Calu3 (cell line): Measurements from ENCODE around the gene SMPD2. TPM values are rescaled to one million over a fixed set of nuclear protein-coding genes. Genes with fewer than 3 reads are reported as not detected.

Experiments
- BruUV-seq: library from RNA; stranded (reverse); fragments of 400-500 nt; replicated peaks from 2 replicates; lab custom pipeline; 2021; lab: Mats Ljungman, UMichigan
- CTCF ChIA-PET: fragments of 300-600 bp; sonication (Branson Sonifier 250); formaldehyde crosslinking; loops from one replicate; lab custom pipeline; 2022; ENCODE audit warnings: antibody characterized with exemption; lab: Charles Lee
- DNase-seq: peaks from one replicate; pipeline ENCODE4 v3.0.0; 2022
- H3K27ac Mint-ChIP-seq: one replicate; pipeline ENCODE4 v1.8.0; 2022; ENCODE audit warnings: mixed read lengths; ENCODE audit not compliant: unreplicated experiment
- H3K27me3 Mint-ChIP-seq: one replicate; pipeline ENCODE4 v1.8.0; 2022; ENCODE audit warnings: mixed read lengths; ENCODE audit not compliant: unreplicated experiment
- H3K36me3 Mint-ChIP-seq: one replicate; pipeline ENCODE4 v1.8.0; 2022; ENCODE audit warnings: mild to moderate bottlenecking, moderate library complexity, mixed read lengths; ENCODE audit not compliant: insufficient read depth, unreplicated experiment
- H3K4me1 Mint-ChIP-seq: one replicate; pipeline ENCODE4 v1.8.0; 2022; ENCODE audit warnings: mild to moderate bottlenecking, low read depth, mixed read lengths; ENCODE audit not compliant: unreplicated experiment
- H3K4me3 Mint-ChIP-seq: one replicate; pipeline ENCODE4 v1.8.0; 2022; ENCODE audit warnings: mild to moderate bottlenecking, low read depth, moderate library complexity, mixed read lengths; ENCODE audit not compliant: unreplicated experiment
- H3K9me3 Mint-ChIP-seq: one replicate; pipeline ENCODE4 v1.8.0; 2022; ENCODE audit warnings: low read depth, mixed read lengths; ENCODE audit not compliant: unreplicated experiment
- intact Hi-C: fragments of 100-400 bp; cut with micrococcal nuclease; formaldehyde crosslinking; loops from one replicate; pipeline ENCODE4 v1.10.0; 2022; ENCODE audit not compliant: unreplicated experiment
- total RNA-seq: library from RNA; stranded (reverse); gene quantifications from 2 replicates; pipeline ENCODE4 v1.2.3, GENCODE V29; 2022
- TF ChIP-seq, protein P1 (sequence below): fragments of 200-600 bp; IDR thresholded peaks from one replicate; pipeline ENCODE4 v1.8.0; 2022; ENCODE audit warnings: antibody characterized with exemption; ENCODE audit not compliant: unreplicated experiment

Gene SMPD2
- total RNA-seq, 1 experiment from 2014 or later, result 17.3 TPM

GRCh38 chr6:109454496-109455436 is 14.2 kb downstream of the SMPD2 start:
- H3K27ac Mint-ChIP-seq, result peak overlapping the region; percentile 91
- peaks cover 41% of the 10 kb centered on the region for H3K36me3 Mint-ChIP-seq
- H3K9me3 Mint-ChIP-seq, result no peaks in the 10 kb centered on the region
- peak overlapping the region; percentile 95 for H3K4me3 Mint-ChIP-seq
- intact Hi-C loops, result no loop called here
- CTCF ChIA-PET, result interaction anchor here (0.5 to 1.7 kb wide), 4 partner anchors 15 to 1295 kb away, joined by 4 to 5 read pairs (median 4); partner anchors contain the start of genes PPIL6 and SMPD2
- no peaks in the 10 kb centered on the region for H3K27me3 Mint-ChIP-seq
- H3K4me1 Mint-ChIP-seq, result peaks cover 15% of the 10 kb centered on the region
- no TSS peak for BruUV-seq
- TF ChIP-seq, protein P1, sequence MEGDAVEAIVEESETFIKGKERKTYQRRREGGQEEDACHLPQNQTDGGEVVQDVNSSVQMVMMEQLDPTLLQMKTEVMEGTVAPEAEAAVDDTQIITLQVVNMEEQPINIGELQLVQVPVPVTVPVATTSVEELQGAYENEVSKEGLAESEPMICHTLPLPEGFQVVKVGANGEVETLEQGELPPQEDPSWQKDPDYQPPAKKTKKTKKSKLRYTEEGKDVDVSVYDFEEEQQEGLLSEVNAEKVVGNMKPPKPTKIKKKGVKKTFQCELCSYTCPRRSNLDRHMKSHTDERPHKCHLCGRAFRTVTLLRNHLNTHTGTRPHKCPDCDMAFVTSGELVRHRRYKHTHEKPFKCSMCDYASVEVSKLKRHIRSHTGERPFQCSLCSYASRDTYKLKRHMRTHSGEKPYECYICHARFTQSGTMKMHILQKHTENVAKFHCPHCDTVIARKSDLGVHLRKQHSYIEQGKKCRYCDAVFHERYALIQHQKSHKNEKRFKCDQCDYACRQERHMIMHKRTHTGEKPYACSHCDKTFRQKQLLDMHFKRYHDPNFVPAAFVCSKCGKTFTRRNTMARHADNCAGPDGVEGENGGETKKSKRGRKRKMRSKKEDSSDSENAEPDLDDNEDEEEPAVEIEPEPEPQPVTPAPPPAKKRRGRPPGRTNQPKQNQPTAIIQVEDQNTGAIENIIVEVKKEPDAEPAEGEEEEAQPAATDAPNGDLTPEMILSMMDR, result no peak
- peak; percentile 27 for DNase-seq

- Mint-ChIP-seq H3K4me3 (peak within 1 kb of the TSS; percentile 95), H3K36me3 (peaks cover 33% of the 10 kb centered on the region), H3K27me3 (no peaks in the 10 kb centered on the region), H3K27ac (peak within 1 kb of the TSS; percentile 91), H3K4me1 (peaks cover 15% of the 10 kb centered on the region), H3K9me3 (no peaks in the 10 kb centered on the region)
- intact Hi-C loops, result no loop called here
- peak; percentile 77 for DNase-seq
- BruUV-seq, result no TSS peak
- TF ChIP-seq, protein P1, result peak; percentile 35
- CTCF ChIA-PET, result interaction anchor here (0.6 to 1.7 kb wide), 3 partner anchors 15 to 1296 kb away, joined by 4 read pairs; partner anchors contain the start of genes PPIL6 and SMPD2
Measured at GRCh38 chr6:109455437-109456110, 15.1 kb downstream of the SMPD2 start, which contains the start of gene MICAL1. Gene MICAL1, minus strand, starts transcription at chr6:109455772. Its CDS starts 1,576 bp downstream, at chr6:109454196.

- DNase-seq, result no peak
- intact Hi-C loops, result no loop called here
- BruUV-seq, result no TSS peak
- no peaks in the 10 kb centered on the region for H3K27me3 Mint-ChIP-seq
- H3K4me1 Mint-ChIP-seq, result peaks cover 15% of the 10 kb centered on the region
- H3K4me3 Mint-ChIP-seq, result peak overlapping the region; percentile 95
- TF ChIP-seq, protein P1, result no peak
- H3K36me3 Mint-ChIP-seq, result peaks cover 32% of the 10 kb centered on the region
- H3K9me3 Mint-ChIP-seq, result no peaks in the 10 kb centered on the region
- H3K27ac Mint-ChIP-seq, result no peak overlapping the region
- CTCF ChIA-PET, result interaction anchor here (0.6 to 1.7 kb wide), 3 partner anchors 16 to 72 kb away, joined by 3 to 4 read pairs (median 4); partner anchors contain the start of genes PPIL6 and SMPD2
Measured at GRCh38 chr6:109456111-109456583, 15.6 kb downstream of the SMPD2 start.
